HG03558 (cell line): ENCODE measurements around the gene EMC9.

Experiments used
- ATAC-seq: cut with Tn5 transposase; IDR thresholded peaks from one replicate; pipeline ENCODE4 v1.9.1; 2021; ENCODE audit warnings: moderate number of reproducible peaks; ENCODE audit not compliant: unreplicated experiment; ENCODE audit errors: extremely low read depth

Gene EMC9

GRCh38 chr14:24133735-24134134 is 7.7 kb downstream of the EMC9 start:
- ATAC-seq = no peak

- no peak for ATAC-seq
These were observed 8.4 kb downstream of the EMC9 start for GRCh38 chr14:24132976-24133375.

DNA sequence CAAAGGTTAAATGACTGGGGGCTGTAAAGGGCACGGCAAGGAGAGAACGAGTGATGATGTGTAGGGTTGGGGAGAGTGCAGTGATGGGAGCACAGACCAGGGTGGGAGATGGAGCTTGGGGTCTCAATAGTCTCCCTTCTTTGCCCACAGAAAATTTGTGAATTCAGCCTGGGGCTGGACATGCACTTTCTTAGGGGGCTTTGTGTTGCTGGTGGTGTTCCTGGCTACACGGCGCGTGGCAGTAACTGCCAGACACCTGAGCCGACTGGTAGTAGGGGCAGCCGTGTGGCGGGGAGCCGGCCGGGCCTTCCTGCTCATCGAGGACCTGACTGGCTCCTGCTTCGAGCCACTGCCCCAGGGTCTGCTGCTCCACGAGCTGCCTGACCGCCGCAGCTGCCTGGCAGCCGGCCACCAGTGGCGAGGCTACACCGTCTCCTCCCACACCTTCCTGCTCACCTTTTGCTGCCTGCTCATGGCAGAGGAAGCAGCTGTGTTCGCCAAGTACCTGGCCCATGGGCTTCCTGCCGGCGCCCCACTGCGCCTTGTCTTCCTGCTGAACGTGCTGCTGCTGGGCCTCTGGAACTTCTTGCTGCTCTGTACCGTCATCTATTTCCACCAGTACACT is 9.2 kb downstream of the EMC9 start:
- no peak for ATAC-seq

DNA sequence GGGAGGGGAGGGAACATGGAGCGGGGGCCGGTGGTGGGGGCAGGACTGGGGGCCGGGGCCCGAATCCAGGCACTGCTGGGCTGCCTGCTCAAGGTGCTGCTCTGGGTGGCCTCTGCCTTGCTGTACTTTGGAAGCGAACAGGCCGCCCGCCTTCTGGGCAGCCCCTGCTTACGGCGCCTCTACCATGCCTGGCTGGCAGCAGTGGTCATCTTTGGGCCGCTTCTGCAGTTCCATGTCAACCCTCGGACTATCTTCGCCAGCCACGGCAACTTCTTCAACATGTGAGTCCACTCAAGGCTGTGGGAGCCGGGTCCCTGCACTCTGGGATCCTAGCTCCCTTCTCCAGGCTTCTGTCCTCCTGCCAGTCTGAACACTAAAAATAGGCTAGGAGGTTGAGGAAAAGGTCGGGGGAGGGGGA is 9.8 kb downstream of the EMC9 start:
- no peak for ATAC-seq

DNA sequence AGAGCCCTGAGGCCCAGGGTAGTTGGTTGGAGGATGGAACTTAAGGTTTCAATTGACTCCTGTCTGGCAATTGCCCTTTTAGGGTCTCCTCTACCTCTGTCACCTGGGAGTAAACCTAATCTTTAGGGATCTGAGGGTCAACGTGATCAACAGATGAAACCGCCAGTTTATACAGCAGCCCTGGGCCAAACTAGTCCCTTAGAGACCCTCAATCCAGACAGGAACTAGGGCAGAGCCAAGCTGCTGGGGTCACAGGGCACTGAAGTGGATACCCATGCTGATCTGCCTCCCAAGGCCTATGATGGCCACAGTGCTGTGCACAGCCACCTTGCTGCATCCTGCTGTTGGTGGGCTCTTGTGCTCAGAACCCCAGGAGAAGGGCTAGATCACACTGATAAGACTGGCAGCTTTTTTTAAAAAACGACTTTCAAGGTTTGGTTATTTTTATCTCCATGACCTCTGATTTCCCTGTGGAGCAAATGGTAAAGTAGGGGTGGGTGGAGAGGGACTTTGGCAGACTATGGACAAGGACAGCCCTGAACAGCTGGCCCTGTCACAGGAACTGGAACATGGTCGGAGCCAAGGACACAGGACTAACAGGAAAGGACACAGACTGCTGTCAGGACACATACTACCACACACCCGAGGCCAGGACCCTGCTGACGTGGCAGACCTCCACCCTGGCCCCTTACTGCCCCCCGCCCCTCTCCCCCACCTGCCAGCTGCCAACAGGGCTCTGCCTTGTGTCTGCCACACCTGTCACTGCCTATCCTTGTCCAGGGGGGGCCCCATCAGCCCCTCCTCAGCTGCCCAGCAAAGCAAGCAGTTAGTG is 10.5 kb downstream of the EMC9 start:
- no peak for ATAC-seq

- ATAC-seq = no peak
These were observed 11.0 kb downstream of the EMC9 start, which contains the start of gene FITM1 for GRCh38 chr14:24130380-24130716. Gene FITM1 (plus strand): TSS chr14:24130659. CDS start chr14:24131564, 905 bp downstream.

- ATAC-seq = no peak
These were observed 11.9 kb downstream of the EMC9 start for GRCh38 chr14:24129410-24129998.

- ATAC-seq = no peak
These were observed 13.7 kb downstream of the EMC9 start for GRCh38 chr14:24127673-24128072.

DNA sequence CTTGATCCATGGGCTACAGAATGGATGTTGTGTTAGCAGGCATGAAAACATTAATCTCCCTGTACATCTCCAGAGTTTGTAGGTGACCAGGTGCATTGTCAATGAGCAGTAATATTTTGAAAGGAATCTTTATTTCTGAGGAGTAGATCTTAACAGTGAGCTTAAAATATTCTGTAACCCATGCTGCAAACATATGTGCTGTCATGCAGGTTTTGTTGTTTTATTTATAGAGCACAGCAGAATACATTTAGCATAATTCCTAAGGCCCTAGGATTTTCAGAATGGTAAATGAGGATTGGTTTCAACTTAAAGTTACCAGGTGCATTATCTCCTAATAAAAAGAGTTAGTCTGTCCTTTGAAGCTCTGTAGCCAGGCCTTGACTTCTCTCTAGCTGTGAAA is 14.5 kb downstream of the EMC9 start:
- no peak for ATAC-seq

GRCh38 chr14:24123424-24124417 is 17.7 kb downstream of the EMC9 start:
- ATAC-seq = no peak

DNA sequence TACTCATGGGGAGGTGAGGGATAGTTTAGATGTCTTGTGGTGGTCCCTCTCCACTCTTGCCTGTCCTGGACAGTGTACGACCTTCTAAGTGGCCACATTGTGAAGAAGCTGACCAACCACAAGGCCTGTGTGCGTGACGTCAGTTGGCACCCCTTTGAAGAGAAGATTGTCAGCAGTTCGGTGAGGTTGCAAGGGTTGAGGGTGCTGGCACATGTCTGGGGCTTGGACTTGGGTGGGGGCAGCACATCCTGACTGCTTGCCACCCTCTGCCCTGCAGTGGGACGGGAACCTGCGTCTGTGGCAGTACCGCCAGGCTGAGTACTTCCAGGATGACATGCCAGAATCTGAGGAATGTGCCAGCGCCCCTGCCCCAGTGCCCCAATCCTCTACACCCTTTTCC is 18.5 kb downstream of the EMC9 start:
- no peak for ATAC-seq

DNA sequence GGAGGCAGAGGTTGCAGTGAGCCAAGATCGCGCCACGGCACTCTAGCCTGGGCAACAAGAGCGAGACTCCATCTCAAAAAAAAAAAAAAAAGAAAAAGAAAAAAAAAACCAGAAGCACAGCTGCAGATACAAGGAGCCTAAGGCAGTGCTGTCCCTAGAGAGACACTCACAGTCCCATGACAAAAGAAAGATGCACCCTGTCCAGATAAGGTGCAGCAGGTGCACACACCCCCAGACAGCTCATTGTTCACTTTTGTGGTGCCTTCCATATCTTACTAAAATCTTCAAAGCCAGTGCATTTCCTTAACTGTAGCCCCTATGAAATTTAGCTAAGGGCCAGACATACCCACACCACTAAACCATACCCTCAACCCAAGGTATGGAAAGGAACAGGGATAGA is 19.0 kb downstream of the EMC9 start:
- ATAC-seq = no peak

DNA sequence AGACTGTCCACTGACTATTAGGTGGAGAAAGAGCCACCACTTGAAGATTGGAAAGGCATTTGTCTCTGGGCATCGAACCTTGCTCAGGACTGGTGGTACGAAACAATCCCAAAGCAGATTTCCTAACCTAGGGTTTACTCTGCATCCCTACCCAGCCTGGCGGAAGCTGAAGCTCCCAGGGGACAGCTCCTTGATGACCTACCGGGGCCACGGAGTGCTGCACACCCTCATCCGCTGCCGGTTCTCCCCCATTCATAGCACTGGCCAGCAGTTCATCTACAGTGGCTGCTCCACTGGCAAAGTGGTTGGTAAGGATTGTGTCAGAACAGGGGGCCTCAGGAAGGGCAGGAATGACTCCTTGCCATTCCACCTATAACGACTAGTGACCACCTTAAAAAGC is 20.2 kb downstream of the EMC9 start:
- ATAC-seq = no peak

DNA sequence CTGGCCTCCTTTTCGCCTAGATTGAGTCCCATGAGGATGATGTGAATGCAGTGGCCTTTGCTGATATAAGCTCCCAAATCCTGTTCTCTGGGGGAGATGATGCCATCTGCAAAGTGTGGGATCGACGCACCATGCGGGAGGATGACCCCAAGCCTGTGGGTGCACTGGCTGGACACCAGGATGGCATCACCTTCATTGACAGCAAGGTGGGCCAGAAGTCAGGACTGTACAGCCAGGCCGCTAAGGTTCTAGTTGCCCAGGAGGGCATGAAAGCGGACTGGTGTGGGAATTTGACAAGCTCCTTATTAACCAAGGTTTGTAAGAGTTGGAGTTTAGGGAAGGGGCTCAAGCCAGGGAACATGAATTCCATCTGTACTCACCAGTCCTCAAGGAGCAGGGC is 21.7 kb downstream of the EMC9 start:
- no peak for ATAC-seq

DNA sequence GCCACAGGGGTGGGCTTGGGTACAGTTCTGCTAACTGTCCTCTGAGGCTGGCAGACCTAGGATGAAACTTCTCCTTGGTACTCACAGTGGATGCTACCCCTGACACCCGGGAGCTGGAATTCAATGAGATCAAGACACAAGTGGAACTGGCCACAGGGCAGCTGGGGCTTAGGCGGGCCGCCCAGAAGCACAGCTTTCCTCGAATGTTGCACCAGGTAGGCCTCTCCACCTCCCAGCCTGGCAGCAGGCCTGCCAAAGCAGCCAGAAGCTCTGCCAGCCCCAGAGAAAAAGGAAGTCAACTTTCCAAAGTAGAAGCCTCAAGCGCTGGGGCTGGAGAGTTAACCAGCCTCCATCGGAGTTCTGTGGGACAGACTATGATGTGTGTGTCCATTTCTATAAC is 24.2 kb downstream of the EMC9 start:
- ATAC-seq = no peak

DNA sequence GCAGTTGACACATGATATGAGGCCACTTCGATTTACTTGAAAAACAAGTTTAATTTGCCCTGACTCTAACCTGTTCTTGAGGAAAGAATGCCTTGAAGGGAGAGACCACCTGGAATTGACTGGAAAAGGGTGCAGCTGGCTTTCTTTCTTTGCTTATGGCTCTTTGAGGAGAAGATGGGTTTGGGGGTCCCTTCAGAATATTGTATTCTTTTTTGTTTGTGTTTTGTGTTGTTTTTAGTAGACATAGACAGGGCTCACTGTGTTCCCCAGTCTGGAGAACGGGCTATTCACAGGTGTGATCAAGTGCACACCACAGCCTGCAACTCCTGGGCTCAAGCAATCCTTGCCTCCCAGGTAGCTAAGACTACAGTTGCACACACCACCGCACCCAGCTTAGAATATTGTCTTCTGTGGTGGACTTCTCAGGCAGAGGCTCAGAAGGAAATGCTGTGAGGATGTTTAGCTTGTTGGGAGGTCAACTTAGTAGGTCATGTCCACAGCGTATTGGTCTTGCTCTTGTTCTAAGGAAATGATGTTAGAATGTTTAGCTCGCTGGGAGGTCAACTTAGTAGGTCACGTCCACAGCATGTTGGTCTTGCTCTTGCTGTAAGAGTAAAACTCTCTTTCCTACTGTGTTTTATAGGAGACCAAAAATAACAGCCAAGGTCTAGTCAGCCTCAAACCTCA is 25.1 kb downstream of the EMC9 start:
- ATAC-seq = no peak

- no peak for ATAC-seq
These were observed 25.8 kb downstream of the EMC9 start for GRCh38 chr14:24115422-24116127.

- peak; percentile 75 for ATAC-seq
These were observed 26.6 kb downstream of the EMC9 start, which contains the start of the genes DCAF11 and NRL for GRCh38 chr14:24114532-24115421. Gene DCAF11 (plus strand): TSS chr14:24114777. CDS start chr14:24115595, 818 bp downstream. Gene NRL (minus strand): TSS chr14:24114949. CDS start chr14:24082848, 32,101 bp downstream.
